Fibroblast of skin of back (primary cell): ENCODE measurements around the gene ANKS4B.
"Not testable (repeated sequence)": the region's sequence is repeated elsewhere in the genome, so short reads cannot be mapped to it uniquely, and the experiment has no call there.

Source experiments
- DNase-seq: peaks from one replicate; pipeline ENCODE4 v3.0.0-alpha.2; 2013

Gene ANKS4B

DNA sequence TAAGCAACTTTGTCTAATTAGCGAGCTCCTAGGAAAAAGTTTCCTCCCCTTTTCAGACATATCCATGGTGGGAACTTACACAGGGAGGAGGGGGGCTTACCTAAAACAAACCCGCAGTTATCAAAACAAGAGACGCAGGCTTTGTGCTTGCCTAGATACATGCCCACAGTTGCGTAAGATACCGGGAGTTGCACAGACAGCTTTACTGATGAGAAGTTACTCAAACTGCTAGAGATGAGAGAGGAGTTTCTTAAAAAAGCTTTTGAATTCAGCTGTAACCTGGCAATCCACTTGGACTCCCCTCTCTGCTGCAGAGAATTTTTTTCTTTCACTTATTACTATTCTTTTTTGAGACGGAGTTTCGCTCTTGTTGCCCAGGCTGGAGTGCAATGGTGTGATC is 15.3 kb upstream of the ANKS4B start:
- no peak for DNase-seq

DNA sequence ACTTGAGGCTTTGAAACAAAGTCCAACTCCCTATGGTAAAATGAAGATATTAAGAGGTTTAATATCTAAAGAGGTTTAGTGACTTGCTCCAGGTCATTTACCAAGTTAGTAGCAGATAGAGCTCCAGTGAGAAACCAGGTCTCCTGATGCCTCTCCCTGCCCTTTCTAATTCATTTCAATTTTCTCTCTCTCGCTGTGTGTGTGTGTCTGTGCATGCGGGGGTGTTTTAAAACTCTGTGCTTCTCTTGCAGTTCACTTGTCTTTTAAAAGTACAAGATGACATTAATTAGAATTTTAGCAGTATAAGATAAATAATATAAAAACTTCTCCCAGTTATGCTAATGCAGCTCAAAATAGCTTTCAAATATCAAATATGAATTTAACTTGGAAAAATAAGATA is 13.9 kb upstream of the ANKS4B start:
- no peak for DNase-seq

DNA sequence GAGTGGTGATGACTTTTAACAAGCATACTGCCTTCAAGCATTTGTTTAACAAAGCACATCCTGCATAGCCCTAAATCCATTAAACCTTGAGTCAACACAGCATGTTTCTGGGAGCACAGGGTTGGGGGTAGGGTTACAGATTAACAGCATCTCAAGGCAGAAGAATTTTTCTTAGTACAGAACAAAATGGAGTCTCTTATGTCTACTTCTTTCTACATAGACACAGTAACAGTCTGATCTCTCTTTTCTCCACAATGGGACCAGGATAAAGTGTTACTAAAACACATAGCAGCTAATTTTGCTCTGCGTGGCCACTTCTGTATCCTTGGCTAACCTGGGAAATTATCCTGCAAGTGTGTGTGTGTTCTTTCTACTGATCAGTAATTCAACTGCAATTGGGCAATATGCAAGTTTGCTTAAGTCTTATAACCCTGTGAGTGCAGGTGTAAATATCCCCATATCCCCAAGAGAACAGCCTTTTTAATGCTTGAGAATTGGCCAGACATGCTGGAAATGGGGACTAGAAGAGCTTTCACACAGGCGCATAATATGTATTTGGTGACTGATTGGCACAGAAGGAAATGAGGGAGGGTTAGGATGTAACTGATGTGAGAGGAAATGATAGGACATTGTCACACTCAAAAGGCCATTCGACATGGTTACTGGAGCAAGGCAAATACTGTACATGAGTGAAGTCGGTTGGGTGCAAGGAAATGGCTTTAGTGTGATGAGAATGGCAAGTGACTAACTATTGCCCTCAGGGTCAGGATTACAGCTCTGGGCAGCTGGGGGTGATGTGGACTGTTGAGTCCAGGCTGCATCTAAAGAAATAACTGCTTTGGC is 10.8 kb upstream of the ANKS4B start:
- no peak for DNase-seq

DNA sequence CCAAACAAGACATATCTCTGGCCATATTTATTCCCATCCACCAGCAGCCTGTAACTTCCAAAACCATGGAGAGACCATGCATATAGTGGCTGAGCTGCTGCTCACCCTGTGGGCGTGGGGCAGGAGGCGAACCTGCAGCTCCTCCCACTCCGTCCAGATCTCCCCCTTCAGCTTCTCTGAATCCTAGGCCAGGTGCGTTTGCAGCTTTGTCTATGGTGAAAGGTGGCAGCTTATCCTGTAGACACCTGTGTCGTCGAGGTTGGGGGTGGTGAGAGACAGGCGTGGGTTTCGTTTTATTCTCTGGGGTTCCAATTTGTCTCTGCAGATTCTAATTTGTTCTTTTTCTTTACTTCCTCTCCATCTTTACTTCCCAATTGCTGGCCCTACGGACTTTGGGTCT is 9.7 kb upstream of the ANKS4B start:
- DNase-seq: no peak

DNA sequence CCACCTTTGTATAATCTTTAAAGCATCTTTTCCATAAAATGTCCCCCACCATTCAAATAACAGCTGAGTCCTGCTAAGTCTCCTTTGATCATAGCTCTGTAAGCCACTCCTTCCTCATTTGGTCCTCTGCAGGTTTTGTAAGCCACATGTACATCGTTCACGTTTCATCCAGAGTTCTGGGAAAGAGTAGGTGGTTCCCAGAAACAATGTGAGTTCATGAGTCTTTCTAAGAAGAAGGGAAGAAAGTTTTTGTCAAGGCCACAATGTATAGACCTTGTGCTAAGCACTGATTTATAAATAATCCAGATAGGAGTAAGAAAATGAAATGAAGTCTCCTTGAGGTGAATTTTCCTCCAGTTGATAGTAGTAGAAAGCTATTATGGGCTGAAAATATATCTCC is 8.7 kb upstream of the ANKS4B start:
- no peak for DNase-seq

DNA sequence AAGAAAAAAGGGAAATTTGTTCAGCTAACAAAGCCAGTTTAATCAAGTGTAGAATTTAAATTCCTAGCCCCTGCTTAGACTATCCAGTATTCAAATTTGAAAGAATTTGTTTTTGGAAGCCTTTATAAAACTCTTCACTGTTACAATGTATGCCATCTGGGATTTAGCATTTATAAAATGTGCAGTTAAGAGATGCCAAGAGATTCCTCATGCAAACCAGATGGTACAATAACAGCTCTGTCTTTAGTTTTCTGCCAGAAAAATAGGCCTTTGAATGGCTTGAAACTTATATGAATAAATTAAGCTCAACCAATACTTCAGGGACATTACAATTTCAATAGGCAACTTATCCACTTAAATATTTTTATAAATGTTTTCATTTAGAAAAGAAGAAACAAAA is 6.8 kb upstream of the ANKS4B start:
- DNase-seq: no peak

DNA sequence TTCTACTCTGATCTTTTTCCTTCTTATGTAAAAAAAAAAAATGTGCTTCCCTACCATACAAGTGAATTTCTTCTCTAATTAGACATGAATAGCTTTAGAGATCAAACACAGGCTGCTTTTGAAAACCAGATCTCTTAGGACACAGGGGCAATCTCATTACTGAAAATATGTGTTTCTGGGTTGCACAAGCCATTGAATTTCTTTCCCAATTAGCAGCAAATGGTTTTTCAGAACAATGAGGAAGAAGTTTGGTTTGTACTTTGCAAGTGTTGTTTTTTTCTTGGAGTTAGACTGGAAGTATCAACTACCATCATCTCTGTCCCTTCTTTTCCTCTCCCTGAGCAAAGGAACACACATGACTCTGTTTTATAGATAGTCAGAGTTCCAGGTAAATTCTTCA is 5.6 kb upstream of the ANKS4B start:
- DNase-seq: no peak

DNA sequence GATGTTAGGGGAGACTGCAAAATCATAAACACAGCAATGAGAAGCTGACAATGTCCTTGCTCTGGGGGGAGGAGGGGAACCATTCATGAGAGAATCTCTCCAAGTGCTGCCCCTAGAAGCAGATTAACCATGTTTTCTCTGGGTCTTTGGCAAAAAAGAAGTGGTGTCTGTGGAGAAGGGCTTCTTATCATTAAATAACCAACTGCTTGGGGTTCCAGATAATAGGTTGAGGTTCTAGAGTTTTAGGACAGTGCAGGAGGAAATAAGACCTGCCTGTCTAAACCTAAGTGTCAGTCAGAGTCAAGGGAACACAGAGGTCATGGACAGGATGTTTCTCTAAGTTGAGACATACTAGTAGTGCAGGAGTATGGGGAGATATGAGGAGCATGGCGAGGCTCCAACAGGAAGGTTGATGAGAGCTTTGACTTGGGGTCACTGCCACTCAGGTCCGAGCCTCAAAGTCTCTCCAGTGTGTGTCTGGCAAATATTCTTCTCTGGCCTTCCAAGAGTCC is 5.1 kb upstream of the ANKS4B start:
- no peak for DNase-seq

DNA sequence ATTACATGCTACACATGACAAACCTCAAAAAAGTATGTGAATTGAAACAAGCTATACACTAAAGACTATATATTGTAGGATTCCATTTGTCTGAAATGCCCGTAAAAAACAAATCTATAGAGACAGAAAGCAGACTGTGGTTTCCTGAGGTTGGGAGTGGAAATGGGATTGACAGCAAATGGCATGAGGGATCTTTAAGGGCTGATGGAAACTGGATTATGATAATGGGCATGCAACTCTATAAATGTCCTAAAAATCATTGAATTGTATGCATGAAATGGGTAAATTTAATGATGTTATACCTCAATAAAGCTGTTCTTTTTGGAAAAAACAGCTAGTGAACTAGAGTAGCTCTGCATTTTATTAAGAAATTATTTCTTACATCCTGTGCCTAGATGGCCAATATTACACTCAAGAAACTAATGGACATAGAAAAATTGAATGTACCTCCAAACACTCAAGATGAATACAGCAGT is 416 bp upstream of the ANKS4B start:
- no peak for DNase-seq

DNA sequence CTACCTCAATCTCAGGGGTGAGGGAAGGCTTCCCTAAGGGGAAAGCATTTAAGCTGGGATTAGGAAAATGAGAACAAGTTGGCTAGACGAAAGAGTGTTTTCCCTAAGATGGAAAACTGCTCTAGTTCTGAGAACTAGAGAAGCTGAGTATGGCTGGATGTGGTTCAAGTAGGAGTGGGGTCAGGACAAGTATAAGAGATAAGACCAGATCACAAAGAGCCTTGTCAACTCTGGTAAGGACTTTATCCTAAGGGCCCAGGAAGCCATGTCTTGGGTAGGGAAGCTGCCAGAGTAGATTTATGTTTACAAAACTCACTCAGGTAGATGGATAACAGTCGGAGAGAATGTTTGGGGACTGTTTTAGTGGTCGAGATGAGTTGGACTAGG is 1.7 kb downstream of the ANKS4B start:
- DNase-seq: no peak

DNA sequence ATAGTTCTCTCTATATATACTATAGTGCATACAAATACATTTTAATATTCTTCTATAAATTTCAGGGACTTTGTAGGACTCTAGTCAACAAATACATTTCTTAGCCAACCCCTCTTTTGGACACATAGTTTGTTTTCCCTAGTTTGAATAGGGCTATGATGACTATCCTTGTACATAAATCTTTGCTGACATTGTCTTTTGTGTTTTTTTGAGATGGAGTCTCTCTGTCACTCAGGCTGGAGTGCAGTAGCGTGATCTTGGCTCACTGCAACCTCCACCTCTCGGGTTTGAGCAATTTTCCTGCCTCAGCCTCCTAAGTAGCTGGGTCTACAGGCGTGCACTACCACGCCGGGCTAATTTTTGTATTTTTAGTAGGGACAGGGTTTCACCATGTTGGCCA is 3.3 kb downstream of the ANKS4B start:
- no peak for DNase-seq

DNA sequence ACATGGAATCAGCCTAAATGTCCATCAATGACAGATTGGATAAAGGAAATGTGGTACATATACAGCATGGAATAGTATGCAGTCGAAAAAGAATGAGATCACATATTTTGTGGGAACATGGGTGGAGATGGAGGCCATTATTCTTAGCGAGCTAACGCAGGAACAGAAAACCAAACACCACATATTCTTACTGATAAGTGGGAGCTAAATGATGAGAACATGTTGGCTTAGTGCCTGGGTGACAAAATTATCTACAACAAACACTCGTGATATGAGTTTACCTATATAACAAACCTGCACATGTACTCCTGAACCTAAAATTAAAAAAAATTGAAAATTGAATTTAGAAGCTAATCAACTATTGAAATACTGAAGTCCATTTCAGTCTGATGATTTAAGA is 6.1 kb downstream of the ANKS4B start:
- DNase-seq: no peak

DNA sequence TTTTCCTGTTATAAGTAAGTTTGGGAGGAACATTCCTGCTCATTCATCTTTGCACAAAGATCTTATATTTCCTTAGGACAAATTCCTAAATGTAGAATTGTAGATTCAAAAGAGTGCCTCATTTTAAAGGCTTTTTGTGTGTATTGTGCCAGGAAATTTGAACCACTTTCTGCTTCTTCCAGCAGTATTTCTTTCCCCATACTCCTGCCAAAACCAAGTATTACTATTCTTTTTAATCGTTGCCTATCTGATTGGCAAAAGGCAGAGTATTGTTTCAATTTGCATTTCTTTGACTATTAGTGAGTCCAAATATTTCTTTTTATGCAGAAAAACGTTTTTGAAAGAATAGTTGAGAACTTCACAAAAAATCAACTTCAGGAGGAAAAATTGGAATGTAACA is 9.3 kb downstream of the ANKS4B start:
- no peak for DNase-seq

DNA sequence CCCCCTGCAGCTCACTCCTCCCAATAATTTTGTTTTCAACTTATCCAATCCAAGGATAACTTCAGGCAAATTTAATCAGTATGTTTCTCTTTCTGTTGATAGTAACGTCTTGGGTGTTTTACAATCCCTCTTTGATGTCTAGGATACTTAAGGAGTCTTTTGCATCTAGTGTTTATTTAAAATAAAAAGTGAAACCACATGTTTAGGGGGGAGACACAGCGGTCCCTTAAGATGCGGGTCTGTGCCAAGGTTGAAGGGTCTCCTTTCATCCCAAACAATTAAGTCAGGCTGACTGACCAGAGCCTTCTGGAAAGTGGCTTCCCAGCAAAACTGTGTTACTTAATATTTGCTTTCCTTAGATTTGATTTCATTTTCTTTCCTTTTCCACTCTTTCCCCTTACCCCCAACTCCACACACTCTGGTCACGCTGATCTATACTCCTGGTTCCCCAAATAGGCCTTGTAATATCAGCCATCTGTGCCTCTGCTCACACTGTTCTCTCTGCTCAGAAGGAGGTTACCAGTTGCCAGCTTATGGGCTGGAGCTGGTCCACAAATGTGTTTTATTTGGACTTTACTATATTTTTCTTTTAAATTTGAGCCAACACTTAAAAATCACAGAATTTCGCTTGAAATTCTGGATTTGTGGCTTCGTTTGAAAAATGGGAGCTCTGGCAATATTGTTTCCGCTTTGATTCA is 11.2 kb downstream of the ANKS4B start:
- DNase-seq: no peak

DNA sequence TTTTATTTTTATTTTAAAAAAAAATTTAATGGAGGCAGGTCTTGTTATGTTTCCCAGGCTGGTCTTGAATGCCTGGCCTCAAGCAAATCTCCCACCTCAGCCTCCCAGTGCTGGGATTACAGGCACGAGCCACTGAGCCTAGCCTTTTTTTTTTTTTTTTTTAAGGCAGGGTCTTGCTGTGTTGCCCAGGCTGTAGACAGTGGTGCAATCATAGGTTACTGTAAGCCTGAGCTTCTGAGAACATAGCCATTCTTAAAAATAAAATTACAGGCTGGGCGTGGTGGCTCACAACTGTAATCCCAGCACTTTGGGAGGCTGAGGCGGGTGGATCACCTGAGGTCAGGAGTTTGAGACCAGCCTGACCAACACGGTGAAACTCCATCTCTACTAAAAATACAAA is 14.7 kb downstream of the ANKS4B start:
- not testable (repeated sequence) for DNase-seq

DNA sequence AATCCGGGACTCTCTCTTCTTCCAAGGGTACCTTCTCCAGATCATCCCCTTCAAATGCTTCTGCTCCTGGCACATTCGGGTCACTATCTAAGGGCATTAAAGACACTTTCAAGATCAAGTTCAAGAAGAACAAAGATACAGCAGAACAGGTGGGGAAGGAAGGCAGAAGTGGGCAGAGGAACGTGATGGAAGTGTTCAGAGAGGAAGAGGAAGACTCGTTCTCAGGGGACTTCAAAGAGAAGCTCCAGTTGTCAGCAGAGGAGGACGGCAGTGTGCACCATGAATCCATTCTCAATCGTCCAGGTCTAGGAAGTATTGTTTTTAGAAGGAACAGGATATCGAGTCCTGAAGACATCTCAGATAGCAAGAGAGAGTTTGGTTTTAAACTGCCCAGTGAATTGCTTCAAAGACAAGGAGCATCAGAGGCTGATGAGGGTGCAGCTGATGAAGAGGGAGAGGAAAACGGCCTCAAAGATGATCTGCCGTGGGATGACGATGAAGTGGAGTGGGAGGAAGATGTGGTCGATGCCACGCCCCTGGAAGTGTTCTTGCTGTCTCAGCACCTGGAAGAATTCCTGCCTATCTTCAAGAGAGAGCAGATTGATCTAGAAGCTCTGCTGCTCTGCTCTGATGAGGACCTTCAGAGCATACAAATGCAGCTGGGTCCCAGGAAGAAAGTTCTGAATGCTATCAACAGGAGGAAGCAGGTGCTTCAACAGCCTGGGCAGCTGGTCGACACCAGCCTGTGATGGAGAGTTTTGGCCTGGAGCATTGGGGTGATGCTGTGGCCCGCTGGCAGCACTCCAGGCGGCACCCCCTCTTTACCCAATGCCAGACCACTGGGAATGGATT is 16.8 kb downstream of the ANKS4B start:
- DNase-seq: no peak

DNA sequence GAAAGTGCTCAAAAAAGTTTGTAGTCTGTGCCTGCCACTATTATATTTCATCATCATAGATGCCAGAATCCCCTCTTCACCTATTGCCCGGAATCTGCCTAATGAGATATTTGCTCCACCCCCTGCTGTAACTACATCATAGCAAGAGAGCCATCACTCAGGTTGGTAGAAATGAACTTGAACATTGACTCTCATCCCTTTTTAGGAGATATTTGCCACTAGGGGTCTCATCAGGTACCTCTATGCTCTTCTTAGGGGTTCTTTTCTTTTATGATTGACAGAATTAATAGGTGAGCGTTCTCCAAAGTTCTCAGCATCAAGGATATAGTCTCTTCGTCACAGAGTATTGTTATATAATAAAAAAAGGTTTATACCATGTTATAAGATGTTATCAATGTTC is 20.0 kb downstream of the ANKS4B start:
- DNase-seq: no peak

DNA sequence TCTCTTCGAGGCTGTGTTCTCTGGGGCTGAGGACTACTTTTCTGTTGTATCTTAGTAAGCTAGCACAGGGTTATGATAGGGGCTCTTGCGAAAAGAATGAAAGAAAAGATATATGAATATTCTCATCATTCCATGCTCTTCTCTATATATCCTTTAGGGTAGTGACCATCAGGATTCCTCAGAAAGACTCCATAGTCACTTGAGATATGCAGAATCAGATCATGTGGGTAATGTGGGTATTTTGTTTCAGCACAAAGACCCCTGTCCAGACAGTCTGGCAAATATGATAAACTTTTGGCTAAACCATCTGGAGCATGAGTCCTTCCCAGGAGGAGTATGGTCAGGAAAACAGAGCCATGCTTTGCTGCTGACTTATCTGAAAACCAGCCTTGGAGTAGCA is 23.1 kb downstream of the ANKS4B start:
- DNase-seq: no peak

DNA sequence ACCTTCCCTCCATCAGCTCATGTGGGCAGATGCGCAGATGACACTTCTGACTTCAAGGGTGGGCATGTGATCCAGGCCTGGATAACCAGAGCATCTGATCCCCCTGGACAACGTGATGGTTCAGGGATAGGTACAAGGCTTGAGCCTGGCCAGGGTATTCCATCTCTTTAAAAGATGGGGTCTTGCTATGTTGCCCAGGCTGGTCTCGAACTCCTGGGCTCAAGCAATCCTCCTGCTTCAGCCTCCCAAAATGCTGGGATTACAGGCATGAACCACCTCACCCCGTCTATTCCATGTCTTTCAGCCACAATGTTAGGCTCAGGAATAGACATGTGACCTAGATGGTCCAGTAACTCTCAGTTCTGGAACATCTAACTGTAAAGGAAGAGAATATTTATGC is 23.8 kb downstream of the ANKS4B start:
- DNase-seq: no peak

DNA sequence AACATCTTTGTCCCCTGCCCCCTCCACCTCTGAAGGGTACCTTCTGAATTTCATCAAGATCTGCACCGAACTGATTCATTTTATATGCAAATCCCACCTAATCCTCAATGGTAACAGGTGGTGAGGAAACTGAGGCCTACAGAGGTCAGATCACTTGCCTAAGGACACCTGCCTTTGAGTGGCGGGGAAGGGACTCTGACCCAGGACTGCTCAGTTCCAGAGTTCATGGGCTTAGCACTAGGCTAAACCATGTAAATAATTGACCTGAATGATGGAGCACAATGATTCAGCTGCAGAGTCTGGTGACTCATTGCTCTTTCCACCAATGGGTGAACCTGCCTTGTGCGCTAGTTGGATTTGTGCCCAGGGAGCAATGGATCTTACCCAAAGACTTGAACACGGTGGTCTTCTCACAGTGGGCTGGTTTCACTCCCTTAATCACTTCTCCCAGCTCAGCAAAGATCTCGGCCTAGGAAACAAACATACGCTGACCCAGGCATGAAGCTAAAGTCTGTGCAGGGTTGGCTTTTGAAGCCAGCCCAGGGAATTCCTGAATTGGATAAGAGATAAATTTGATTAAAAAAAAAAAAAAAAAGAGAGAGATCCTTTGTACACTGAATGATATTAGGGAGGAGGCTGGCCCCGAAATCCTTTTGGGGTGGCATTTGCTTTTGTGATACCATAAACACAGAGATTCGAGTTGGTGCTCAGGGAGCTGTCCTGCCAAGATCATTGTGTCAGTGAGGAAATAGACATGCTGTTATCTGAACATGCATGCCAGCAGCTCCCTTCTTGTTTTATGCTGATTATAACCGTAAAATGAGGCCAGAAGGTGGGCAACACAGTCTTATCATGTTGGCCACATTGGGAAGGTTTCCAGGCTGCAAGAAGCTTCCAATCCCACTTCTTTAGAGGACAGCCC is 27.6 kb downstream of the ANKS4B start:
- peak; percentile 78 for DNase-seq

DNA sequence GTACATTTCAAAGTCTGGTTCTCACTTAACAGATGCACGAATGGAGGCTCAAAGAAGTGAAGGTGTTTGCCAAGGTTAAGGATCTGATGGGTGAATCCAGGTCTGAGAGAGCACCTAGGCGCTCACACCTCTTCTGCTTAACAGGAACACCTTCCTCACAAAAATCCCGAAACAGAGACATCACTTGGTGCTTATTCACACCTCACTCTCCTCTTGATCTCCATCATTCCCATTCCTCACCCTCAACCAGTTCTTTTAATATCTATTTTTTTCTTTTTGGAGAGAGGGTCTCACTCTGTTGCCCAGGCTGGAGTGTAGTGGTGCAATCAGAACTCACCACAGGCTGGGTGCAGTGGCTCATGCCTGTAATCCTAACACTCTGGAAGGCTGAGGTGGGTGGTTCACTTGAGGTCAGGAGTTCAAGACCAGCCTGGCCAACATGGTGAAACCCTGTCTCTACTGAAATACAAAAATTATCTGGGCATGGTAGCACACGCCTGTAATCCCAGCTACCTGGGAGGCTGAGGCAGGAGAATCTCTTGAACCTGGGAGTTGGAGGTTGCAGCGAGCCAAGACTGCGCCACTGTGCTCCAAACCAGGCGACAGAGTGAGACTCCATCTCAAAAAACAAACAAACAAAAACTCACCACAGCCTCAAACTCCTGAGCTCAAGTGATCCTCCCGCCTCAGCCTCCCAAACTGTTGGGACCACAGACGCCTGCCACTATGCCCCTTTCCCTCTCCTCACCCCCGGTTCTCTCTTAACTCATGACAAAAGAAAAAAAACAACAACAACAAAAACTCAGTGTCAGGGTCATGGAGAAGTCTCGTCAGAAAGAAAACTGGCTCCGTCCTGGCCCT is 29.5 kb downstream of the ANKS4B start:
- DNase-seq: no peak
